ENCODE results near the gene CARMIL1. TPM values are rescaled to one million over a fixed set of nuclear protein-coding genes. Genes with fewer than 3 reads are reported as not detected.

CARMIL1 gene
- total RNA-seq, 1 donor from 2014 or later: 1.4 TPM

DNA sequence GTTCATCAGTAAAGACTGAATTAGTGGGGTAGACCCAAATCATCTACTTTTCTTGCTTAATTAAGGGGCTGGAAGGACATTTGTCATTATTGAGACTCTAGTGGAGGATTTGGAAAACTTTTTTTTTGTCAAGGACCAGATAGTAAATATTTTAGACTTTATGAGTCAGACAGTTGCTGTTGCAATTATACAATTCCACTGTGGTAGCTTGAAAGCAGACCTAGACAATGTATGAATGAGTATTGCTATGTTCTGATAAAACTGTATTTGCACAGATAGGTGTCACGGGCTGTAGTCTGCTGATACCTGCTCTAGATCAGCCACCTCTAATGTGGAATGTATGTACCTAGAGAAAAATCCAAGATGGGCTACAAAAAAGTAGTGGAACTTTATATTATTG, 175.0 kb downstream of the CARMIL1 start:
- Mint-ChIP-seq H3K36me3 (ENCODE audit: low read depth) (no peaks in the 10 kb centered on the region), H3K27me3 (no peaks in the 10 kb centered on the region), H3K4me1 (no peaks in the 10 kb centered on the region), H3K4me3 (no peak overlapping the region), H3K9me3 (no peaks in the 10 kb centered on the region), H3K27ac (no peak overlapping the region)
- no peak for DNase-seq
- intact Hi-C loops (cut with micrococcal nuclease): no loop called here

DNA sequence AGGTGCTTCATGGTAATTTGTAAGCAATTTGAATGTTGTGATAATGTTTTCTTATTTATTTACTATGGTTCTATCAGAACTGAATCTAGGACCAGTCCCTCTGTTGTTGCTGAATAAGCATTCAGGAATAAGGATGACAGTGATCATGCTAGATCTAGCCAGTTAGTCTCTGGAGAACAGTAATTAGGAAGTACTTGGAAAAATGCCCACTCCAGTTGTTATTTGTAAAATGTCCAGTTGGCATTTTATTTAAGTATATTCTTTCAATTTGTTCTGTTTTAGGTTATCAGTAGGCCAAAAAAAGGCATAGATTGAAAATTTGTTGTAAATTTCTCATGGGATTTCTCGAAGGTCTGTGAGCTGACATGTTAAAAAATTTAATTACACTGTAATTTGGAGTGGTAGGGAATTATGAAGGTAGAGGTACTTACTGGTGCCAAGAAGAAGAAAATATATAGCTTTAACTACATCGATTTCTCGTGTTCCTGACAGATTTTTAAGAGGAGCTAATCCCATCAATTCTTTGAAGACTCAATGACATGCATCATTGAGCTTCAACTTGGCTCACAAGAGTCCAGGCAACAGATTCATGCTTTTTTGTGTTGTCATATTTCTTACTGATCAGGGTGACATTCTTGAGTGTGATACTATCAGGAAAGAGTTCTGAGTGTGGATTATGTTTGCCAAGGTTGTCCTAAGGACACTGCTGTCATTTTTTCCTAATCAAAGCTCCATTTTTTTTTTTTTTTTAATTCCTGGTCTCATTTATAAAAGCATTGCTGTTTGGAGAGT, 177.3 kb downstream of the CARMIL1 start:
- Mint-ChIP-seq H3K4me1 (no peaks in the 10 kb centered on the region), H3K4me3 (no peak overlapping the region), H3K9me3 (no peaks in the 10 kb centered on the region), H3K27me3 (no peaks in the 10 kb centered on the region), H3K27ac (no peak overlapping the region), H3K36me3 (ENCODE audit: low read depth) (no peaks in the 10 kb centered on the region)
- no peak for DNase-seq
- intact Hi-C loops (cut with micrococcal nuclease): no loop called here

DNA sequence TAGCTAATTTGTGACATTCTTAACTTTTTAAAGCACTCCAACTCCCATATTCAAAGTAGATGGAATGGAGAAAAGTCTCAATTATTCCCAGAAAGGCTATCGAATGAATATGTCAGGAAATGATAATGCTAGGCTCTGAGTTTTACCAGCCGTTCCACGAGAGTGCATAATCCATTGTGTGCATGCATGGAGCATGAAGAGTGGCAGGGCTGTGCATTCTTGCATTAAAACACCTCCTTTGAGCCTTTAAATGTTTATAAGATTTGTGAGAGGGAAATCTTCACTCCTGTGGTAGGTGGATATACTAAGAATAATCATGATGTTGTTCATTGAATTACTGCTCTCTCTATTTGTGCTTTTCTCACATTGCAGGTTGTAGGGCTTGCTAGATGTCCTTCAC, 178.3 kb downstream of the CARMIL1 start:
- no peak overlapping the region for H3K4me3 Mint-ChIP-seq
- H3K27ac Mint-ChIP-seq: no peak overlapping the region
- no peak for DNase-seq
- H3K4me1 Mint-ChIP-seq: no peaks in the 10 kb centered on the region
- H3K9me3 Mint-ChIP-seq: no peaks in the 10 kb centered on the region
- H3K27me3 Mint-ChIP-seq: no peaks in the 10 kb centered on the region
- H3K36me3 Mint-ChIP-seq (ENCODE audit: low read depth): no peaks in the 10 kb centered on the region
- intact Hi-C loops (cut with micrococcal nuclease): no loop called here

DNA sequence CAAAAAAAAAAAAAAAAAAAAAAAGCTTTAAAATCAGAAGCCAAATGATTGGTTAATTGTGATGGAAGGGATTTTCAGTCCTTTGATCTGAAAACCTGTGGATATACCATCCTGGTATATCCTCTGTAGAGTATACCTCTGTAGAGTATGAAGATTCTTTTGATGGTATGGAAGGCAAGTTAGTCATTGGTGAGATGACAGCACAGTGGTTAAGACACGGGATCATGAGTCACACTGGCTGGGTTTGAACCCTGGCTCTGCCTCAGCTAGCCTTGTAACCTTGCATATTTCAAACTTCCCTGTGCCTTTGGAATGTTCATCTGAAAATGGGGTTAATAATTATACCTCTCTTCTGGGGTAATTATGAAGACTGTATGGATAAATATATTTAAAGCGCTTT, 179.3 kb downstream of the CARMIL1 start:
- H3K36me3 Mint-ChIP-seq (ENCODE audit: low read depth): no peaks in the 10 kb centered on the region

DNA sequence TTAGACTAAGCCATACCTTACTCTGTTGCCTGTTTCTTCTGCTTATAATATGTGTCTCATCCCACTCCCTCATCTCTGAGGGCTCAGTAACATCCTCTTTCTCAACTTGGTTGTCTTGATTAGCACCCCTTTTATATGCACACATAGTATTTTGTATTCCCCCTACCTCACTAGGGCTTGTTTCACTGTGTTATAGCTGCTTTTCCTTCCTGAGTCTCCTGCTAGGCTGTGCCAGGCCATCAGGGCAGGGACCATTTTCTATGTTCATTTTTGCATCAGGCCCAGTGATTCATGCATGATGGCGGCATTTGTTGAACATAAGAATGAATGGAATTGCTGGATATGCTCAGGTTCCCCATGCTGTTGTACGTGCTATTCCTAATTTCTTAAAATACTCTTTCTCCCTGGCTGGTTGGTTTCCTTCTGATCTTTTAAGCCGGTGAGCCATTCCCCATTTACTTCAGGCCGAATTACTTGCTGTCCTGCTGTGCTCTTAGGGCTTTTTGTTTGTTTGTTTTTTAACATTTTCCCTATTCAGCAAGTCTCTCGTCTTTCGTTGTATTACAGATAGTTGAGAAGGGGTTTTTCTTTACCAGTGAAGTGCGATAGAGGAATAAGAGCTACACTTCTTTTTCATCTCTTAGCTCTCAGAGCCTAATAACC, 183.2 kb downstream of the CARMIL1 start:
- no peaks in the 10 kb centered on the region for H3K4me1 Mint-ChIP-seq
- intact Hi-C loops (cut with micrococcal nuclease): no loop called here
- H3K9me3 Mint-ChIP-seq: no peaks in the 10 kb centered on the region
- no peaks in the 10 kb centered on the region for H3K27me3 Mint-ChIP-seq
- no peak overlapping the region for H3K4me3 Mint-ChIP-seq
- DNase-seq: no peak
- no peak overlapping the region for H3K27ac Mint-ChIP-seq
- H3K36me3 Mint-ChIP-seq (ENCODE audit: low read depth): no peaks in the 10 kb centered on the region

More for the DNA sequence above, 179.3 kb downstream of the CARMIL1 start:
- Mint-ChIP-seq H3K27me3 (no peaks in the 10 kb centered on the region), H3K27ac (no peak overlapping the region), H3K9me3 (no peaks in the 10 kb centered on the region), H3K4me1 (no peaks in the 10 kb centered on the region), H3K4me3 (no peak overlapping the region)
- intact Hi-C loops (cut with micrococcal nuclease): no loop called here
- DNase-seq: no peak

DNA sequence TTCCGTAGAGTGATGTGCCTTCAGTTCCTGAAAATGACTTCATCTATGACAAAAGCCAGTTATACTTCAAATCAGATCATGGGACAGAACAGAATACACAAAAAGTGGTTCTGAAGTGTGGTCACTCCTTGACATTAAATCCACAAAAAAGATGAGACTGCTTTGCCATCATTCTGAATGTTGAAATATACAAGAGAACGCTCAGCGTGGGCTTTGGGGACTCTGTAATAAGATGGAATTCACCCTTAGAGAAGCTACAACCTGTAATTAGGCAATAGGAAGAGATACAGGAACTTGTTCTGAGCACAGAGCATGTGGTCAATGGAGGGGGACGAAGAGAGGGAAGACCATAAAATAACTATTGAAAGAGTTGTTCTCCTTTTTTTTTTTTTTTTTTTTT, 184.3 kb downstream of the CARMIL1 start:
- DNase-seq: no peak
- Mint-ChIP-seq H3K4me1 (no peaks in the 10 kb centered on the region), H3K4me3 (no peak overlapping the region), H3K27ac (no peak overlapping the region), H3K36me3 (ENCODE audit: low read depth) (no peaks in the 10 kb centered on the region), H3K27me3 (no peaks in the 10 kb centered on the region), H3K9me3 (no peaks in the 10 kb centered on the region)
- intact Hi-C loops (cut with micrococcal nuclease): no loop called here

DNA sequence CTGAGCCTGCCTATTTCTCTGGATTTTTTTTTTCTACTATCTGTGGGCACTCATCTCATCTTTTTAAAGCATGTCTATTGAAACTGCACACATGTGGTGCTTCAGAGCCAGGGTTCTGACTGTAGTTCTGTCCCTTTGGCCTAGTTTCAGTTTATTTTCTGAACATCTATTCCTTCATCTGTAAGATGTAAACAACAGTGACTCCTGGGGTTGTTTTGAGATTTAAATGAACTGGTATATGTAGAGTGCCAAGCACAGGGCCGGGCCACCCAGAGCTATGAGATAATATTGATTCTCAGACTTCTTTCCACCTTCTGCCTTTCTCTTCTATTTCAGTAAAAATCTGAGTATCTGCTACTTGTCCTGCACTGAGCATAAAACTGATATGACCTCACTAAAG, 185.1 kb downstream of the CARMIL1 start:
- H3K9me3 Mint-ChIP-seq: no peaks in the 10 kb centered on the region
- H3K27ac Mint-ChIP-seq: no peak overlapping the region
- no peak overlapping the region for H3K4me3 Mint-ChIP-seq
- no peaks in the 10 kb centered on the region for H3K4me1 Mint-ChIP-seq
- H3K27me3 Mint-ChIP-seq: no peaks in the 10 kb centered on the region
- no peak for DNase-seq
- intact Hi-C loops (cut with micrococcal nuclease): no loop called here
- H3K36me3 Mint-ChIP-seq (ENCODE audit: low read depth): no peaks in the 10 kb centered on the region

DNA sequence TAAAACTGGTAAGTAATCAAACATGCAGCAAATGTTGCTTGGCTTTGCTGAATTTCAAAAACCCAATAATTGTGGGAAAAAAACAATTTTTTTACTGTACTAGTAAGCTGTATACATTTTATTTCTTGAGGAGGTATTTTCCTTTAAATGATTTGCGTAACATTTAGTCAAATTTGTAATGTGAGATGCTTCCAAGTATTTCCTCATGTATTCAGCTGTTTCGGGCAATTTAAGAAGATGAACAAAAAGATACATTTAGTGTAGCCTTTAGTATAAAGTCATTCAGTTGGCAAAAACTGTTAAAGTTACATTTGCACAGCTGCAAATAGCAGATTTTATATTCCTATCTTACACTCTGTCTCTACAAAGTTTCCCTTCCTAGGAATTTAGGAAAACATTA, 186.8 kb downstream of the CARMIL1 start:
- Mint-ChIP-seq H3K9me3 (no peaks in the 10 kb centered on the region), H3K27me3 (no peaks in the 10 kb centered on the region), H3K27ac (no peak overlapping the region), H3K36me3 (ENCODE audit: low read depth) (no peaks in the 10 kb centered on the region), H3K4me1 (no peaks in the 10 kb centered on the region), H3K4me3 (no peak overlapping the region)
- intact Hi-C loops (cut with micrococcal nuclease): no loop called here
- no peak for DNase-seq

DNA sequence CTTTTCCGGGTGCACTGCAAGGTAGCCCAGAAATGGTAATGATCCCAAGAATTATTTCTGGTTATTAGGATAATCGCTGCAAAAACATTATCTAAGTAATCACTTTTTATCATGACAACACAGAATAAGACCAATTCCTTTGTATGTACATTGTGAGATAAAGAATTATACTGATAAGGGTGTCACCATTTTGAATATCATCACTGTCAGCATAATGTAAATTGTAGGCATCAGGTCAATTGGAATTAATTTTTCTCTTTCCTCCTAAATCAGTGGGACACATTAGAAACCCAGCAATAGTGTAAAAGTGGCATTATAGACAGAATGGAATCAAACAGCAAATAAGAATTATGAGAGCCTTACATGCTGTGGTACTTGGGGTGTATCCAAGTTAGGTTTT, 189.7 kb downstream of the CARMIL1 start:
- no peaks in the 10 kb centered on the region for H3K27me3 Mint-ChIP-seq
- intact Hi-C loops (cut with micrococcal nuclease): no loop called here
- peaks cover 2% of the 10 kb centered on the region for H3K36me3 Mint-ChIP-seq (ENCODE audit: low read depth)
- H3K4me3 Mint-ChIP-seq: no peak overlapping the region
- H3K4me1 Mint-ChIP-seq: no peaks in the 10 kb centered on the region
- no peak for DNase-seq
- no peak overlapping the region for H3K27ac Mint-ChIP-seq
- no peaks in the 10 kb centered on the region for H3K9me3 Mint-ChIP-seq

DNA sequence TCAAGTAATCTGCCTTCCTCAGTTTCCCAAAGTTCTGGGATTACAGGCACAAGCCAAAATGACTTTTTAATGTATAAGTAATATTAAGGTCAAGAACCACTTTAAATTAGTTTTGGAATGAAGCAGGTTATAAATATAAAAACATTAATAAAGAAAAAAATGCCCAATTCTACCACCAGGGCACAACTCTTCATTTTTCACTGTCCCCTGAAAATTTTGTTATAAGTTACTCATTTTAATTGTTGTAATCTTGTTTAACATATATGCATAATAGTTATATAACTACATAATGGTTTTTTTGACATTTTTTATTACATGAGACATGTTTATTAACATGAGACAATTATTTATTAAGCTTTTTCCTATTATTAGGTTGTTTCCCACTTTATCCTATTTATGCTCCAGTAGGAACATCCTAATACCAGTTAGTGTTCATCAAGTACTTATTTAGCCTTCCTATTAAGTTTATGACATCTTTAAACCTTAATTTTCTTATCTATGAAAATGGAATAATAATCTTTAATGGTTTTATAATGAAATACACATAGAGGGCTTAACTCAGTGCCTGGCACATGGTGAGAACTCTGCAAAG, 190.7 kb downstream of the CARMIL1 start:
- no peak for DNase-seq

DNA sequence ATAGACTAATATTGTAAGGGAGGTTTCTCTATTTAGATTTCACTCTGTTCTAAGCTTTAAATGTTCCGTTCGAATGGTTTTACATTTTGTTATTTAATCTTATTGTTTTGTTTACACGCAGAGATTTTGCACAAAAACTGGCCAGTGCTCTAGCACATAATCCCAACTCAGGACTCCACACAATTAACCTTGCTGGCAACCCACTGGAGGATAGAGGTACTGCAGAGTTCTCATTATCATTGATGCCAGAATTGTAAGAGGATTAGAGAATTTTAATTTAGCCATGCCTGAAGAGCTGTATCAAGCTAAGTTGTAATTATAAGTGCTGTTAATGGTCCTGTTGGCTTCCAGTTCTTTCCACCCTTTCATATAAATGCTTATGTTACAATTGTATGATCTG, 193.1 kb downstream of the CARMIL1 start:
- no peak overlapping the region for H3K4me3 Mint-ChIP-seq
- H3K27me3 Mint-ChIP-seq: no peaks in the 10 kb centered on the region
- H3K4me1 Mint-ChIP-seq: peaks cover 3% of the 10 kb centered on the region
- H3K27ac Mint-ChIP-seq: no peak overlapping the region
- intact Hi-C loops (cut with micrococcal nuclease): no loop called here
- peaks cover 2% of the 10 kb centered on the region for H3K36me3 Mint-ChIP-seq (ENCODE audit: low read depth)
- H3K9me3 Mint-ChIP-seq: no peaks in the 10 kb centered on the region
- no peak for DNase-seq

More for the DNA sequence above, 190.7 kb downstream of the CARMIL1 start:
- Mint-ChIP-seq H3K4me3 (no peak overlapping the region), H3K27me3 (no peaks in the 10 kb centered on the region), H3K4me1 (peaks cover 3% of the 10 kb centered on the region), H3K36me3 (ENCODE audit: low read depth) (peaks cover 2% of the 10 kb centered on the region), H3K27ac (no peak overlapping the region), H3K9me3 (no peaks in the 10 kb centered on the region)
- intact Hi-C loops (cut with micrococcal nuclease): no loop called here

DNA sequence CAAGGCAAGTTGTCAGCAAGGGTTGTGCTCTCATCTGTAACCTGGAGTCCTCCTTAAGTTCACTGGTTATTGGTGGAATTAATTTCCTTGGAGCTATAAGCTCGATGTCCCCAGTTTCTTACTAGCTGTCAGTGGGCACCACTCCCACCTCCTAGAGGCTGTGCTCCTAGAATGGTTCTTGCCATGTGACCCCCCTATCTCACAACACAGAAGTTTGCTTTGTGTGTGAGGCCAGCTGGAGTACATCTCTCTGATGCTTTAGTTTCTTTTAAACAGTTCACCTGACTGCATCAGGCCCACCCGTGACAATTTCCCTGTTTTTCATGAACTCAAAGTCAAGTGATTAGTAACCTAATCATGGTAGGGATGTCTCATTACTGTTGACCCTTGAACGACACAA, 193.7 kb downstream of the CARMIL1 start:
- peaks cover 3% of the 10 kb centered on the region for H3K4me1 Mint-ChIP-seq
- no peak for DNase-seq
- H3K27me3 Mint-ChIP-seq: no peaks in the 10 kb centered on the region
- no peak overlapping the region for H3K4me3 Mint-ChIP-seq
- peaks cover 2% of the 10 kb centered on the region for H3K36me3 Mint-ChIP-seq (ENCODE audit: low read depth)
- no peaks in the 10 kb centered on the region for H3K9me3 Mint-ChIP-seq
- H3K27ac Mint-ChIP-seq: no peak overlapping the region
- intact Hi-C loops (cut with micrococcal nuclease): no loop called here

DNA sequence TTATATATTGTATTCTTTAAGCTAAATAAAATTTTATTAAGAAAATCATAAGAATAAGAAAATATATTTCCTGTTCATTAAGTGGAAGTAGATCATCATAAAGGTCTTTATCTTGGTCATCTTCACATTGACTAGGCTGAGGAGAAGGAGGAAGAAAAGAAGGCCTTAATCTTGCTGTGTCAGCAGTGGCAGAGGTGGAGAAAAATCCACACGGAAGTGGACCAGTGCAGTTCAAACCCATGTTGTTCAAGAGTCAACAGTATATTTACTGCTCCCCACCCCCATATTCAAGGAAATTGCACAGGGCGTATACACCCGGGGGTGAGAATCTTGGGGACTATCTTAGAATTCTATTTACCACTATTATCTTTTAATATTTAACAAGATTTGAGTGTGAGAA, 194.3 kb downstream of the CARMIL1 start:
- peaks cover 3% of the 10 kb centered on the region for H3K4me1 Mint-ChIP-seq
- no peak overlapping the region for H3K27ac Mint-ChIP-seq
- H3K27me3 Mint-ChIP-seq: no peaks in the 10 kb centered on the region
- no peaks in the 10 kb centered on the region for H3K9me3 Mint-ChIP-seq
- peaks cover 2% of the 10 kb centered on the region for H3K36me3 Mint-ChIP-seq (ENCODE audit: low read depth)
- no peak for DNase-seq
- intact Hi-C loops (cut with micrococcal nuclease): no loop called here
- H3K4me3 Mint-ChIP-seq: no peak overlapping the region

DNA sequence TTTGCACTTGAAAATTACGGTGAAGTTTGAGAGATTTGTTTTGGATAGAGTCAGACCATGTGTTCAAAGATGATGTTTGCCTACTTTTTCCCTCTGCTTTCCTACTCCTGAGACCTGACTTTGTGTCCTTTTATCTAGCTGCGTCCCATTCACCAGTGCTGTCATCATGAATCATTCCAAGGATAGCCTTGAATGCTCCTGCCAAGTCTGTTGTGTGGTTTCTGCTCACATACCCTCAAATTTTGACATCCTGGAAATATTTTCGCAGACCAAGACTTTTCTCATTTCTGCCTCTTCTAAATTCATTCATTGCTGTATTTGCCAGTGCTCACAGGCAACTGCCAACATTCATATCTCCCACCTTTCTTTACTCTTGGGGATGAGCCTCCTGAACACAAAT, 197.0 kb downstream of the CARMIL1 start:
- Mint-ChIP-seq H3K36me3 (ENCODE audit: low read depth) (peaks cover 2% of the 10 kb centered on the region), H3K27ac (no peak overlapping the region), H3K4me3 (no peak overlapping the region), H3K9me3 (no peaks in the 10 kb centered on the region), H3K4me1 (peaks cover 3% of the 10 kb centered on the region), H3K27me3 (no peaks in the 10 kb centered on the region)
- intact Hi-C loops (cut with micrococcal nuclease): no loop called here
- DNase-seq: no peak

Measured in activated CD4-positive, alpha-beta T cell treated with anti-CD3 and anti-CD28 coated beads, Interleukin-2, amount 10 ng/mL, durations not matched to agents 24 days and 14 days (primary cell).